Pancreas (tissue), 10 donors: Measurements from ENCODE around the gene PLAA. TPM values are rescaled to one million over a fixed set of nuclear protein-coding genes. Genes with fewer than 3 reads are reported as not detected.
A peak's percentile ranks its signal among the peaks of the same experiment; 100 is the strongest.

Source experiments
- ATAC-seq, 4 donors: fragments of 200-7000 bp; cut with Tn5 transposase; one replicate each; pipeline versions ENCODE4 v1.8.0 to v1.9.1; 2020; ENCODE audit warnings: mild to moderate bottlenecking in 4 of 4, moderate library complexity in 4 of 4
- DNase-seq, 6 donors: peaks; one replicate each; pipeline ENCODE4 v3.0.0-alpha.2; 2020
- FAIRE-seq: peaks from 2 replicates; lab custom pipeline; 2012; peaks lifted over from hg19 to GRCh38; lab: Jason Lieb, UNC
- H3K27ac ChIP-seq, 4 donors: fragments of 200-600 bp; sonication (generic); 1 replicate in 3 of 4; 2 replicates in 1 of 4; pipeline versions ENCODE4 v1.5.0 to v1.8.0; 2020
- H3K27me3 ChIP-seq, 4 donors: fragments of 200-600 bp; one replicate each; pipeline ENCODE4 v1.8.0; 2021
- H3K36me3 ChIP-seq, 3 donors: fragments of 200-600 bp; sonication (generic) in 1 of 3; one replicate each; pipeline versions ENCODE4 v1.5.0 to v1.8.0; 2020 to 2021
- H3K4me1 ChIP-seq, 3 donors: fragments of 200-600 bp; one replicate each; pipeline ENCODE4 v1.8.0; 2021
- H3K4me3 ChIP-seq, 4 donors: fragments of 200-600 bp; sonication (generic) in 2 of 4; one replicate each; pipeline versions ENCODE4 v1.5.0 to v1.8.0; 2020 to 2021
- H3K9me3 ChIP-seq, 4 donors: fragments of 200-600 bp; one replicate each; pipeline ENCODE4 v1.8.0; 2021
- WGBS, 2 donors: extraction: QIAGEN DNeasy Blood & Tissue Kit; methylation state at CpG; one replicate each; pipeline ENCODE4 v1.1.7; 2013; 5-methylcytosine and 5-hydroxymethylcytosine counted together
- intact Hi-C, 3 donors: fragments of 100-400 bp; cut with DNase I; formaldehyde crosslinking; loops; one replicate each; pipeline versions ENCODE4 v1.11.1 to v1.14.2; 2022
- polyA plus RNA-seq, 2 donors: library from polyadenylated mRNA; stranded (reverse); fragments of 200-250 nt; gene quantifications; one replicate each; pipeline ENCODE4 v1.2.3, GENCODE V29; 2013
- total RNA-seq, 6 donors: library from RNA; stranded (reverse); fragmentation: NEBNext Ultra II Directional in 4 of 6; extraction: Animal tissue kit (Norgen Biotek cat#: 25700) in 4 of 6; gene quantifications; one replicate each; pipeline versions ENCODE4 v1.2.1 to v1.2.4, GENCODE V29; 2021 to 2023
- TF ChIP-seq, protein P1 (sequence below), 4 donors: fragments of 200-600 bp; sonication (generic) in 3 of 4; IDR thresholded peaks; one replicate each; pipeline versions ENCODE4 v1.5.0 to v1.8.0; 2021; ENCODE audit warnings: antibody characterized with exemption in 4 of 4
- donor health status: healthy with polysubstance abuse.
- donor health status: DM: no; HTN: no; CAD: no; lungs with moderate emphysema.
- donor health status: DM: no; HTN: no; CAD: no.
- donor health status: control.
- donor health status: control.
- donor health status: Bipolar disorder and iron deficiency.
- donor health status: DM: yes; HTN: yes; CAD: no.
- donor health status: DM: no; HTN: no; CAD: no.
- donor health status: DM: no; HTN: no; CAD: no.
- donor health status: DM: yes; HTN: yes; CAD: no.

The PLAA gene
- total and polyA plus RNA-seq, 8 donors: 4.6 to 13.8 (median 10.2) TPM

DNA sequence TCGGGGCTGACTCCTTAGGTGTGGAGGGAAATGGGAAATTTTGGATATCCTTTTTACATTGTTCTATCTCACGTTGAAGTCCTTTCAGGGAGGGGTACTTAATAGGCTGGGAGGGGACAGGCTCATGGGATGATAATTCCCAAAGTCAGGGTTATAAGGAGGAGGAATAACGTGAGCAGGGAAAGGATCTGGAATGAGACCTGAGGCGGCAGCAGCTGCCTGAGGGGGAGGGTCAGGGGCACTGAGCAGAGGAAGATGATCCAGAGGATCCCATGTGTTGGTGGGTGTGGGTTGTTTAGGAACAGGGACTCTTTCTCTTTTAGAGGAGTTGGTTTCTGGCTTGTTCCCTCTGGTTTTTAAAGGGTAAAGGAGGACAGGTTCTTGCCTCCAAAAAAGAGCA, 27.9 kb upstream of the PLAA start:
- intact Hi-C loops: loop anchor here in 2 of 3 donors (5.0 to 10.0 kb wide), 2 partner anchors 230 to 233 kb away; no protein-coding TSS in a partner anchor
- no peak for FAIRE-seq

DNA sequence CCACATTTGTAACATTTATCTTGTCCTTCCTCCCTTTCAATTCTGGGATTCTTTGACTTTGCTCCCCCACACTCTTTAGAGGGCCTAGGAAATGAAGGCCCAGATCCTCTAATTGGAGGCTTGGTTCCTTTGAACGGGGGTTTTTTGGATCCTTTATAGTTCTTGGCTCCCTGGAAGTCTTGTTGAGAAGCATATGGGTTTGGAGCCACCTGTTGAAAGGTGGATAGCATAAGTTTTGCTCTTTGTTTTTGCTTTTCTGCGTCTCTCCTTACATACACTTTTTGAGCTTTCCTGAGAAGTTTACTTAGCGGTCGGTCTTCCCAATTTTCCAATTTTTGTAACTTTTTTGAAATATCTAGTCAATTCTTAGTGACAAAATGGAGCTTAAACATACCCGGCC, 26.9 kb upstream of the PLAA start:
- no peak for FAIRE-seq
- TF ChIP-seq, protein P1, sequence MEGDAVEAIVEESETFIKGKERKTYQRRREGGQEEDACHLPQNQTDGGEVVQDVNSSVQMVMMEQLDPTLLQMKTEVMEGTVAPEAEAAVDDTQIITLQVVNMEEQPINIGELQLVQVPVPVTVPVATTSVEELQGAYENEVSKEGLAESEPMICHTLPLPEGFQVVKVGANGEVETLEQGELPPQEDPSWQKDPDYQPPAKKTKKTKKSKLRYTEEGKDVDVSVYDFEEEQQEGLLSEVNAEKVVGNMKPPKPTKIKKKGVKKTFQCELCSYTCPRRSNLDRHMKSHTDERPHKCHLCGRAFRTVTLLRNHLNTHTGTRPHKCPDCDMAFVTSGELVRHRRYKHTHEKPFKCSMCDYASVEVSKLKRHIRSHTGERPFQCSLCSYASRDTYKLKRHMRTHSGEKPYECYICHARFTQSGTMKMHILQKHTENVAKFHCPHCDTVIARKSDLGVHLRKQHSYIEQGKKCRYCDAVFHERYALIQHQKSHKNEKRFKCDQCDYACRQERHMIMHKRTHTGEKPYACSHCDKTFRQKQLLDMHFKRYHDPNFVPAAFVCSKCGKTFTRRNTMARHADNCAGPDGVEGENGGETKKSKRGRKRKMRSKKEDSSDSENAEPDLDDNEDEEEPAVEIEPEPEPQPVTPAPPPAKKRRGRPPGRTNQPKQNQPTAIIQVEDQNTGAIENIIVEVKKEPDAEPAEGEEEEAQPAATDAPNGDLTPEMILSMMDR (IDR thresholded peaks at IDR 0.05): no peak
- H3K4me1 ChIP-seq: no peaks in the 10 kb centered on the region
- no peaks in the 10 kb centered on the region for H3K27me3 ChIP-seq
- H3K27ac ChIP-seq: no peak overlapping the region
- H3K9me3 ChIP-seq: no peaks in the 10 kb centered on the region
- no peak for ATAC-seq
- H3K36me3 ChIP-seq: no peaks in the 10 kb centered on the region
- DNase-seq: no peak
- intact Hi-C loops: loop anchor here in 1 of 3 donors (10.0 kb wide), 1 partner anchor 229 kb away; no protein-coding TSS in a partner anchor
- WGBS, 2 donors: 82 to 85% methylated on average over 5 of the region's 5 CpGs
- H3K4me3 ChIP-seq: no peak overlapping the region

More for the DNA sequence above, 27.9 kb upstream of the PLAA start:
- WGBS, 2 donors: 83 to 90% methylated on average over 4 of the region's 4 CpGs
- no peak overlapping the region for H3K27ac ChIP-seq
- no peaks in the 10 kb centered on the region for H3K9me3 ChIP-seq
- no peak for ATAC-seq
- H3K4me3 ChIP-seq: no peak overlapping the region
- no peaks in the 10 kb centered on the region for H3K4me1 ChIP-seq
- H3K36me3 ChIP-seq: peaks cover 0 to 2% (median 0%) of the 10 kb centered on the region in 3 donors
- no peaks in the 10 kb centered on the region for H3K27me3 ChIP-seq
- DNase-seq: no peak
- TF ChIP-seq, protein P1 (IDR thresholded peaks at IDR 0.05): no peak

DNA sequence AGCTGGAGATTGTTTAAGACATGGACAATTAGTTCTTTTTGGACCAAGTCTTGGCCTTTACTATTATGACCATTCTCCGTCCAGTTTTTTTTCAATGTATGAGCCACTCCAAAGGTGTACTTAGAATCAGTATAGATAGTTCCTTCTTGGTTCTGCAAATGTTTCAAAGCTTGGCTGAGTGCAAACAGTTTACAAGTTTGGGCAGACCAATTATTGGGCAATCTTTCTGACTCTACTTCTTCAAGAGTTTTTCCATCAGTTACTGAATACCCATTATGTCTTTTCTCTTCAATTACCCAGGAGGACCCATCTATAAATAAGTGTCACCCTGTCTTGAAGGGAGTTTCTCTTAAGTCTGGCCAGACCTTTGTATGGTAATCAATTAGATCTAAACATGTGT, 24.7 kb upstream of the PLAA start:
- H3K36me3 ChIP-seq: no peaks in the 10 kb centered on the region
- 92 to 97% methylated on average over 1 of the region's 1 CpG for WGBS, 2 donors
- TF ChIP-seq, protein P1 (IDR thresholded peaks at IDR 0.05): no peak
- H3K4me1 ChIP-seq: no peaks in the 10 kb centered on the region
- DNase-seq (no peak), ATAC-seq (no peak), FAIRE-seq (no peak)
- no peak overlapping the region for H3K27ac ChIP-seq
- intact Hi-C loops: loop anchor here in 1 of 3 donors (10.0 kb wide), 1 partner anchor 227 kb away; no protein-coding TSS in a partner anchor
- H3K9me3 ChIP-seq: no peaks in the 10 kb centered on the region
- H3K4me3 ChIP-seq: no peak overlapping the region
- H3K27me3 ChIP-seq: no peaks in the 10 kb centered on the region

DNA sequence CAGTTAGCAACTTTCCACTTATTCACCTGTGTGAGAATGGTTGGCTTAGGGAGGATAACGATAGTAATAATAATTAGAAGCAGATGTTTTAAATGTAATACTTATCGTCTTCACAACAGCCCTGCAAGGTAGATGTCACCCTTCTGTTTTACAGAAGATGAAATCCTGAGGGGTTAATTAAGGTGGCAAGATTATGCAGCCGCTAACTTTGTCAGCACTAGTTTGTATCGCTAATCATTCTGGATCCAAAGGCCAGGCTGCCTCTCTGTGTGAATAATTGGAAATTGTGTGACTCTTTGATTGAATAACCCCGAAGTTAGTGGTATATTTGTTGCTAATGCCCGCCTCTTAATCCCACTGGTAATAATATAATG, 9.8 kb upstream of the PLAA start:
- intact Hi-C loops: no loop called here

More for the DNA sequence above, 9.8 kb upstream of the PLAA start:
- TF ChIP-seq, protein P1 (IDR thresholded peaks at IDR 0.05): no peak
- Histone ChIP-seq H3K27ac (peak overlapping the region; percentile 51 to 92 (median 84)), H3K4me1 (peaks cover 0 to 4% (median 0%) of the 10 kb centered on the region in 3 donors), H3K27me3 (no peaks in the 10 kb centered on the region), H3K9me3 (no peaks in the 10 kb centered on the region), H3K4me3 (peak overlapping the region; percentile 24 to 59 (median 42)), H3K36me3 (no peaks in the 10 kb centered on the region)
- WGBS, 2 donors: 8 to 13% methylated on average over 6 of the region's 6 CpGs
- FAIRE-seq: no peak
- ATAC-seq: no peak
- no peak for DNase-seq
